ENCODE measurements around the gene EFCAB13.

Gene EFCAB13

GRCh38 chr17:47323382-47324223 lies at the start of gene EFCAB13:
TSS of gene EFCAB13 (plus strand) at chr17:47323955. CDS start at chr17:47328354, 4,399 bp downstream.
- DNase-seq (ENCODE audit: low read depth in 2 of 2, low spot score in 1 of 2): peak; percentile 31 to 62

- DNase-seq (ENCODE audit: low read depth in 2 of 2, low spot score in 1 of 2): no peak
These were observed 49.3 kb upstream of the EFCAB13 start for GRCh38 chr17:47274319-47275069.

DNA sequence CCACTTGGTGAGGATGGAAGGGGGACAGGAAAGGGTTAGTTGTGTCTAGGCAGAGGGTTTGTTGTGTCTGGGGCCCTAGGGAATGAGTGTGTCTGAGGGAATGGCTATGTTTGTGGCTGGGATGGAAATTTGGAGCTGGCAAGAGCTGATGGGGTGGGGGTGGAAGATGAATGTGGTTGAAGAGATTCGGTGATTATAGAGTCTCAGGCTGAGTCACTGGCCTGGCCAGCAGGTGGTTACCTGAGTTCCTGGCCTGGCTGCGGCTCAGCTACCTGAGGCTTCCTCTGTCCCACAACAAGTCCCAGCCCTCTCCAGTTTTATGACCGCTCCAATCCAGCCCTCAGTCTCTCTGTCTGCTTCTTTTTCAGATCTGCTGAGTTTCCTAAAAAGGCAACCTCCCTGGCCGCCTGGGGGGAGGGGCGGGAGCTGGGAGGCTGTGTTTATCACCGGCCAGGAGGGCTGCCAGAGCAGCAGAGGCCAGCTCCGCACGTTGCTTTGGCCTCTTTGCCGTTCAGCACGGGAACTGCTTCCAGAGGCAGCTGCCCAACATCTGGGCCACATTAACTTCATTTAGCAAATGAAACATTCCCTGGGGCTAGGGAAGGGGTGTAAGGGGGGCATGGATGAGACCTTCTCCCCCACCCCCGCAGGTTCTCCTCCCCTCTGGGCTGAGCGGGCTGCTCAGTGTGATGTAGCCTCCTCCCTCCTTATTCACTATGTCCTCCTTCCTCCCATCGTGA lies 48.3 kb upstream of the EFCAB13 start:
- no peak for DNase-seq (ENCODE audit: low read depth in 2 of 2, low spot score in 1 of 2)

DNA sequence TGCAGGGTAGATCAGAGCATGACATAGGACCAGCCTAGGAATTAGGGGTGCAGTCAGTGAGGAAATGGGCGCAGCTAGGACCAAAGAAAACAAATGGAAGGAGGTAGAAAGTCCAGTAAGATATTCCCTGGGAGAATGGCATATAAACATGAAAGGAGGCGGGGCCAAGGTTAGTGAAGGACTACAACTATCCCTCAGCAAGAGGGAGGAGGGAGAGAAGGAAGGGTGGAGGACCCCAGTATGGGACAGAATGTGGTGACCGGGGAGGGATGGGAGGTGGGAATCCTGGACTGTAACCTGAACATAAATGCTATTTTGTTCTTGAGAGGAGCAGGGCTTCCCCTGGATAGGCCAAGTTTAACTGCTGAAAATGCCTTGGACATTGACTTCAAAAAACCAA lies 47.3 kb upstream of the EFCAB13 start:
- no peak for DNase-seq (ENCODE audit: low read depth in 2 of 2, low spot score in 1 of 2)

DNA sequence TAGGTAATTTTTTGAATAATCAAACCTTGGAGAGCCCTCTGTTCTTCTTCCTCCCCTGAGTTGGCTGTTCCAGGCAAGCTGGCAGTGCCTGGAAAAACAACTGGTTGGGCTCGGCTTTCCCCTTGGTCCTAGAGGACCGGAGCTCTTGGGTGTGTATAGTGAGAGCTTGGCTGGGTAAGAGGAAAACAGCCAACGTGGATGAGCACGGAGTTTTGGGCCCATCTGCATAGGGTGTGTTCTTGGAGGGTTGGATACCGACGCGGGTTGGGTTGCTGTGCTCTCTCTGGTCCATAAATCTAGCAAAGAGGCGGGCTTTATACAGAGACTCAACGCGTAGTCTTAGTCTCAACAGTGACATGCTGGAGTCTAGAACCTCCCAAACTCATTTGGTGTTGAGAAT lies 46.9 kb upstream of the EFCAB13 start:
- no peak for DNase-seq (ENCODE audit: low read depth in 2 of 2, low spot score in 1 of 2)

GRCh38 chr17:47277921-47278320 lies 45.8 kb upstream of the EFCAB13 start:
- no peak for DNase-seq (ENCODE audit: low read depth in 2 of 2, low spot score in 1 of 2)

- DNase-seq (ENCODE audit: low read depth in 2 of 2, low spot score in 1 of 2): no peak
These were observed 45.2 kb upstream of the EFCAB13 start for GRCh38 chr17:47278561-47278960.

GRCh38 chr17:47279062-47279801 lies 44.5 kb upstream of the EFCAB13 start:
- DNase-seq (ENCODE audit: low read depth in 2 of 2, low spot score in 1 of 2): no peak

DNA sequence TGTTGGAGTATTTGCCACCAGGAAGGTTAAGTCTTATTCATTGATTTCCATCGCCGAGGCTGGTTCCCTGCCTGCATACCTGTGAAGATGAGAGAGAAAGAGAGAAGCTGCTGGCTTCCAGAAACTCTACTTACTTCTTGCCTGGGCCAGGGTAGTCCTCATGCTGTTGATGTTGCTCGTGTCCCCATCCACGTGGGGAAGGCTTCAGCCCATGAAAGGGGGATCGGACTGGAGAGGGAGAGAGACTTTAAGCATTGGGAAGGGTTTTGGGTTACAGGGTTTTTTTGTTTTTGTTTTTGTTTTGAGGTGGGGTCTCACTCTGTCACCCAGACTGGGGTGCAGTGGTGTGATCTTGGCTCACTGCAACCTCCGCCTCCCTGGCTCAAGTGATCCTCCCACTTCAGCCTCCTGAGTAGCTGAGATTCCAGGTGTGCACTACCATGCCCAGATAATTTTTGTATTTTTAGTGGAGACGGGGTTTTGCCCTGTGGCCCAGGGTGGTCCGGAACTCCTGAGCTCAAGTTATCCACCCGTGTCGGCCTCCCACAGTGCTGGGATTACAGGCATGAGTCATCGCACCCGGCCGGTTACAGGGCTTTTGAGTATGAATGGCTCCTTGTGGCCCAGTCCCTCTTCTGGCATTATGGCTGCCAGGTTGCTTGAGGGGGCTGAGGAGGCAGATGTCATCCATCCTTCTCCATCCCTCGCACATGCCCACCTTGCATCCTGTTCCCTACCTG lies 43.5 kb upstream of the EFCAB13 start:
- DNase-seq (ENCODE audit: low read depth in 2 of 2, low spot score in 1 of 2): no peak

DNA sequence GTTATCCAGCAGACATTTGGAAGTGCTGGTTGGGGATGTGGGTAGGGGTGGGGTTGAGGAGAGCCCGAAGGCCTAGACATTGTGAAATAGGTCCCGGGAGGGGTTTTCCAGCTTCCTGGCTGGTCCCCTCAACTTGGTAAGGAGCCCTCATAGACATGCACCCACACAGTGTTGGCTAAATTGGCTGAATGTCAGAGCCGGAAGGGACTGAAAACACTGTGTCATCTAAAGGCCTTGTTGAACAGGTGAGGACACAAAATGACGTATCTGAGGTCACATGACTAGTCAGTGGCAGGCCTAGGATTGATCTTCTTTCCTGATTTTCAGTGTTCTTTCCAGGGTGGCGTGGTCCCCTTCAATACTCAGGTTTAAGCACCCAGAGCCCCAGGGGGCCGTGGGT lies 42.5 kb upstream of the EFCAB13 start:
- DNase-seq (ENCODE audit: low read depth in 2 of 2, low spot score in 1 of 2): no peak

GRCh38 chr17:47285003-47285402 lies 38.8 kb upstream of the EFCAB13 start:
- no peak for DNase-seq (ENCODE audit: low read depth in 2 of 2, low spot score in 1 of 2)

- no peak for DNase-seq (ENCODE audit: low read depth in 2 of 2, low spot score in 1 of 2)
These were observed 37.4 kb upstream of the EFCAB13 start for GRCh38 chr17:47286198-47286914.

DNA sequence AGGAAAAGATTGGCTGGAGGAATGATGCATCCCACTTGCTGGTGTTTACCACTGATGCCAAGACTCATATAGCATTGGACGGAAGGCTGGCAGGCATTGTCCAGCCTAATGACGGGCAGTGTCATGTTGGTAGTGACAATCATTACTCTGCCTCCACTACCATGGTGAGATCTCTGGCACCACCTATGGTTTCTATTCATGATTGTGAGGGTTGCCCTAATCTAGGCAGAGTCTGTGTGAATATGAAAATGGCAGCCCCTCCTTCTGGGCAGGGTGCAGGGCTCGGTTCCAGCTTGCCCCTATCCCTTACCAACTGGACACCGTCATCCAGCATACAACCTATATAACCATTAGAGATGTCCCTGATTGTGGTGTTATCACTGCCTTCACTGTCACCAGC lies 36.7 kb upstream of the EFCAB13 start:
- DNase-seq (ENCODE audit: low read depth in 2 of 2, low spot score in 1 of 2): no peak

- no peak for DNase-seq (ENCODE audit: low read depth in 2 of 2, low spot score in 1 of 2)
These were observed 36.1 kb upstream of the EFCAB13 start for GRCh38 chr17:47287639-47288038.

DNA sequence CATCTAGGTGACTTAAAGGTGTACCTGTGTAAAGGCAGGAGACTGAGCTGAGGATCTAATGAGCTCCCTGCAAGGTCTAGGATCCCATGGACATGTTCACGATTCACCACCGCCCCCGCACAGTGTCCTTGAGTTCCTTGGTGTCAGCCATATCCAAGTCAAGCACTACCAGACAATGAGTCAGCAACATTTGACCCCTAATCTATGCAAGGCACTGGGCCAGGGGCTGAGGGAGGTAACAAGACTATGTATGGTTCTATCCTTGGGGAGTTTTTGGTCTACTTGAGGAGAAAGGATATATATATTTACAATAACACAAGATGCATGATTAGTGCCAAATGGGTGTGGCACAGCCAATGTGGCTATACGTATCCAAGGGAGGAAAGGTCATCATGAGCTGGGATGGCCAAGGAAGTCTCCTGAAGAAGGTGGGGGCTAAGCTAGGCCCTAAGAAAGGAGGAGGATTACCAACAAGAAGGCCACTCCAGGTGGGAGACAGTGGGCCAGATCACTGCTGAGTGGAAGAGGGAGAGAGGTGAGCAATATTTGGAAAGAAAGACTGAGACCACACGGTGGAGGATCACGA lies 35.1 kb upstream of the EFCAB13 start:
- DNase-seq (ENCODE audit: low read depth in 2 of 2, low spot score in 1 of 2): no peak

GRCh38 chr17:47289302-47289701 lies 34.5 kb upstream of the EFCAB13 start:
- no peak for DNase-seq (ENCODE audit: low read depth in 2 of 2, low spot score in 1 of 2)

GRCh38 chr17:47290870-47291241 lies 32.9 kb upstream of the EFCAB13 start:
- DNase-seq (ENCODE audit: low read depth in 2 of 2, low spot score in 1 of 2): no peak

DNA sequence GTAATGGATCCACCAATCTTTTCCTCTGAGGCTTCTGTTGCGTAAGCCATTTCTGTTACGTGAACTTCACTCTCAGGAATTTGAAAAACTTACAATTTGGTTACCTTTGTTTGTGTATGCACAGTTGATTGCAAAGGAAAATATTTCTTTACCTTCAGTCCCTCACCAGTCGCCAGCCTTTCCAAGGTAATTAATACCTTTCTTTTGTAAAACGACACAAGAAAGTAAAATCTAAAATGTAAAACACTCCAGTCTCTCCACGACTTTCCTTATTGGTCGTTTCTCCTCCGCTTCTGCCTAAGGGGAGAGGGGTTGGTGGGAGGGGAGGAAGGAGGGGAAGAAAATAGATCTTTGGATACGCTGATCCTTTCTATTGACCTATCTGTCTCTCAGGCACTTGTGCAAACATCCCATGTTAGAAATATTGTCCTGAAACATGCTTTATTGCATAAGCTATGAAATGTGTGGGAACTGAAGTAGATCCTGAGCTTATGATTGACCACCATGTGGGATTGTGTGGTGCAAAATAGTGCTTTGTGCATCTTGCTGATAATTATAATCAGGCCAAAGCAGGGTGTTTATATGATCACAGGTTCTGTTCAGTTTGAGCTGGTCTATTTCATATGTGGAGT lies 32.4 kb upstream of the EFCAB13 start:
- no peak for DNase-seq (ENCODE audit: low read depth in 2 of 2, low spot score in 1 of 2)

DNA sequence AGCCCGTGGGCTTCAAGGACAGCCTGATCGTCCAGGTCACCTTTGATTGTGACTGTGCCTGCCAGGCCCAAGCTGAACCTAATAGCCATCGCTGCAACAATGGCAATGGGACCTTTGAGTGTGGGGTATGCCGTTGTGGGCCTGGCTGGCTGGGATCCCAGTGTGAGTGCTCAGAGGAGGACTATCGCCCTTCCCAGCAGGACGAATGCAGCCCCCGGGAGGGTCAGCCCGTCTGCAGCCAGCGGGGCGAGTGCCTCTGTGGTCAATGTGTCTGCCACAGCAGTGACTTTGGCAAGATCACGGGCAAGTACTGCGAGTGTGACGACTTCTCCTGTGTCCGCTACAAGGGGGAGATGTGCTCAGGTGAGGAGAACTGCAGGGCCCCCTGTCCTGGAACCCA lies 31.5 kb upstream of the EFCAB13 start:
- no peak for DNase-seq (ENCODE audit: low read depth in 2 of 2, low spot score in 1 of 2)
